NCI-H1417 treated with DMSO at 0.1 percent for 48 hours (cell line): Measurements from ENCODE around the gene OR13C8.
"Not testable (repeated sequence)": the region's sequence is repeated elsewhere in the genome, so short reads cannot be mapped to it uniquely, and the experiment has no call there.

Source experiments
- DNase-seq: peaks from one replicate; lab custom pipeline; 2025; lab: John Stamatoyannopoulos, UW

OR13C8 gene

GRCh38 chr9:104568868-104569267 is at the start of gene OR13C8:
Gene OR13C8, plus strand, starts transcription at chr9:104569168. Its CDS starts 0 bp downstream, at chr9:104569168.
- no peak for DNase-seq

- not testable (repeated sequence) for DNase-seq
Measured at GRCh38 chr9:104520241-104520640, 48.7 kb upstream of the OR13C8 start.

GRCh38 chr9:104527109-104527508 is 41.9 kb upstream of the OR13C8 start, which contains the start of gene OR13C4:
Gene OR13C4, minus strand, starts transcription at chr9:104527209. Its CDS starts 0 bp downstream, at chr9:104527209.
- no peak for DNase-seq

- no peak for DNase-seq
Measured at GRCh38 chr9:104536756-104537155, 32.2 kb upstream of the OR13C8 start, which contains the start of gene OR13C3. Gene OR13C3, minus strand, starts transcription at chr9:104536856. Its CDS starts 133 bp downstream, at chr9:104536723.

GRCh38 chr9:104539275-104539674 is 29.7 kb upstream of the OR13C8 start:
- no peak for DNase-seq

- DNase-seq = no peak
Measured at GRCh38 chr9:104544644-104545043, 24.3 kb upstream of the OR13C8 start.

- DNase-seq = no peak
Measured at GRCh38 chr9:104553261-104553660, 15.7 kb upstream of the OR13C8 start.

GRCh38 chr9:104555521-104555920 is 13.4 kb upstream of the OR13C8 start:
- no peak for DNase-seq

GRCh38 chr9:104556830-104557634 is 11.9 kb upstream of the OR13C8 start:
- no peak for DNase-seq

- DNase-seq = no peak
Measured at GRCh38 chr9:104564358-104564757, 4.6 kb upstream of the OR13C8 start.

GRCh38 chr9:104572612-104573011 is 3.6 kb downstream of the OR13C8 start:
- no peak for DNase-seq

GRCh38 chr9:104575456-104575855 is 6.5 kb downstream of the OR13C8 start:
- DNase-seq = no peak

- DNase-seq = no peak
Measured at GRCh38 chr9:104577263-104577662, 8.3 kb downstream of the OR13C8 start.

GRCh38 chr9:104580562-104580961 is 11.6 kb downstream of the OR13C8 start:
- no peak for DNase-seq

GRCh38 chr9:104586496-104587180 is 17.7 kb downstream of the OR13C8 start:
- DNase-seq = no peak

- DNase-seq = no peak
Measured at GRCh38 chr9:104589626-104590025, 20.7 kb downstream of the OR13C8 start.

- not testable (repeated sequence) for DNase-seq
Measured at GRCh38 chr9:104598749-104599148, 29.8 kb downstream of the OR13C8 start.

- not testable (repeated sequence) for DNase-seq
Measured at GRCh38 chr9:104599313-104599712, 30.3 kb downstream of the OR13C8 start, which contains the start of gene OR13C5. Gene OR13C5, minus strand, starts transcription at chr9:104599413. Its CDS starts 0 bp downstream, at chr9:104599413.

GRCh38 chr9:104604801-104605200 is 35.8 kb downstream of the OR13C8 start:
- DNase-seq = no peak

- not testable (repeated sequence) for DNase-seq
Measured at GRCh38 chr9:104605527-104605926, 36.6 kb downstream of the OR13C8 start, which contains the start of gene OR13C2. Gene OR13C2, minus strand, starts transcription at chr9:104605627. Its CDS starts 0 bp downstream, at chr9:104605627.

GRCh38 chr9:104606152-104606551 is 37.2 kb downstream of the OR13C8 start:
- peak; percentile 96 for DNase-seq

- DNase-seq = no peak
Measured at GRCh38 chr9:104608336-104608735, 39.4 kb downstream of the OR13C8 start.

- no peak for DNase-seq
Measured at GRCh38 chr9:104611213-104611612, 42.2 kb downstream of the OR13C8 start.
